Heart left ventricle (tissue), 16 donors: ENCODE data around the gene IFNGR2. TPM values are rescaled to one million over a fixed set of nuclear protein-coding genes. Genes with fewer than 3 reads are reported as not detected.
A peak's percentile ranks its signal among the peaks of the same experiment; 100 is the strongest.
"Not testable (repeated sequence)": the region's sequence is repeated elsewhere in the genome, so short reads cannot be mapped to it uniquely, and the experiment has no call there.

Experiments used
- ATAC-seq, 4 donors: fragments of 200-7000 bp; cut with Tn5 transposase; one replicate each; pipeline ENCODE4 v1.9.1; 2020 to 2022; ENCODE audit warnings: moderate library complexity in 4 of 4, mild to moderate bottlenecking in 3 of 4, moderate number of reproducible peaks in 1 of 4
- DNase-seq, 5 donors: peaks; one replicate each; pipeline ENCODE4 v3.0.0-alpha.2; 2020
- H3K27ac ChIP-seq, 12 donors: fragments of 200-600 bp; sonication (generic) in 4 of 12; one replicate each; pipeline versions ENCODE4 v1.5.0 to v1.8.0; 2016 to 2022; ENCODE audit warnings: mild to moderate bottlenecking in 2 of 12
- H3K27me3 ChIP-seq, 9 donors: fragments of 200-600 bp; sonication (generic) in 2 of 9; one replicate each; pipeline versions ENCODE4 v1.5.1 to v1.8.0; 2016 to 2022; ENCODE audit warnings: mild to moderate bottlenecking in 3 of 9
- H3K36me3 ChIP-seq, 9 donors: fragments of 200-600 bp; sonication (generic) in 2 of 9; one replicate each; pipeline versions ENCODE4 v1.5.0 to v1.8.0; 2018 to 2022; ENCODE audit warnings: mild to moderate bottlenecking in 2 of 9
- H3K4me1 ChIP-seq, 12 donors: fragments of 200-600 bp; sonication (generic) in 4 of 12; one replicate each; pipeline versions ENCODE4 v1.5.0 to v1.8.0; 2016 to 2022; ENCODE audit warnings: mild to moderate bottlenecking in 3 of 12
- H3K4me3 ChIP-seq, 12 donors: fragments of 200-600 bp; sonication (generic) in 4 of 12; one replicate each; pipeline versions ENCODE4 v1.5.0 to v1.8.0; 2017 to 2022; ENCODE audit warnings: mild to moderate bottlenecking in 9 of 12, moderate library complexity in 4 of 12
- H3K9me3 ChIP-seq, 12 donors: fragments of 200-600 bp; sonication (generic) in 4 of 12; one replicate each; pipeline versions ENCODE4 v1.5.0 to v1.8.0; 2016 to 2022; ENCODE audit warnings: mild to moderate bottlenecking in 1 of 12
- POLR2A ChIP-seq, 2 donors: fragments of 450-650 bp; IDR thresholded peaks; one replicate each; pipeline ENCODE4 v1.6.1; 2017; ENCODE audit warnings: antibody characterized with exemption in 2 of 2, mild to moderate bottlenecking in 2 of 2, moderate library complexity in 2 of 2
- WGBS, 4 donors: extraction: QIAGEN DNeasy Blood & Tissue Kit in 2 of 4; methylation state at CpG; one replicate each; pipeline versions ENCODE4 v1.1.5 to v1.1.7; 2013 to 2018; 5-methylcytosine and 5-hydroxymethylcytosine counted together
- intact Hi-C, 10 donors: fragments of 100-400 bp; cut with DNase I; formaldehyde crosslinking; loops; one replicate each; pipeline versions ENCODE4 v1.11.1 to v1.14.2; 2022
- polyA plus RNA-seq, 2 donors: library from polyadenylated mRNA; stranded (reverse); fragments of 200-250 nt; gene quantifications; one replicate each; pipeline ENCODE4 v1.2.3, GENCODE V29; 2013
- total RNA-seq, 9 donors: library from RNA; depleted of rRNA in 2 of 9; stranded (reverse); fragments of >200 nt in 2 of 9; fragmentation: NEBNext Ultra II Directional in 3 of 9; extraction: Animal tissue kit (Norgen Biotek cat#: 25700) in 3 of 9; gene quantifications; one replicate each; pipeline versions ENCODE4 v1.1.0 to v1.2.4, GENCODE V29; 2016 to 2023
- TF ChIP-seq, protein P1 (sequence below), 12 donors: fragments of 200-600 bp; sonication (generic) in 4 of 12; IDR thresholded peaks; one replicate each; pipeline versions ENCODE4 v1.5.0 to v1.8.0; 2018 to 2022; ENCODE audit warnings: antibody characterized with exemption in 12 of 12, mild to moderate bottlenecking in 5 of 12
- donor health status: ischemic (EF 13 %, LVEDD 7.1; RV severe dilation, severe dysfunction).
- donor health status: healthy with polysubstance abuse.
- donor health status: DM: no; HTN: yes; CAD: no.
- donor health status: DM: no; HTN: no; CAD: no.
- donor health status: ischemic (EF 25% LVEDD 6.9; RV normal size, moderate dysfunction).
- donor health status: ischemic (EF 25% LVEDD 5.7; RV mildly dilated, moderate dysfunction).
- donor health status: healthy.
- donor health status: DM: yes; HTN: yes; CAD: no.
- donor health status: ischemic (EF 35%, LVEDD 5.7; RV mildly dilated, moderate dysfunction).
- donor health status: nonischemic (EF 11% LVEDD 7.7; RV severe dilation, severe dysfunction).
- donor health status: DM: yes; HTN: yes; CAD: no.
- donor health status: PGD.
- donor health status: ischemic (EF 29% LVEDD 5.4; RV normal size, mild dysfunction).
- donor health status: nonischemic (EF 23%, LVEDD 6.1; RV moderate dilation, normal function).

Gene IFNGR2
- total and polyA plus RNA-seq, 11 donors: 25.1 to 83.3 (median 33.5) TPM

DNA sequence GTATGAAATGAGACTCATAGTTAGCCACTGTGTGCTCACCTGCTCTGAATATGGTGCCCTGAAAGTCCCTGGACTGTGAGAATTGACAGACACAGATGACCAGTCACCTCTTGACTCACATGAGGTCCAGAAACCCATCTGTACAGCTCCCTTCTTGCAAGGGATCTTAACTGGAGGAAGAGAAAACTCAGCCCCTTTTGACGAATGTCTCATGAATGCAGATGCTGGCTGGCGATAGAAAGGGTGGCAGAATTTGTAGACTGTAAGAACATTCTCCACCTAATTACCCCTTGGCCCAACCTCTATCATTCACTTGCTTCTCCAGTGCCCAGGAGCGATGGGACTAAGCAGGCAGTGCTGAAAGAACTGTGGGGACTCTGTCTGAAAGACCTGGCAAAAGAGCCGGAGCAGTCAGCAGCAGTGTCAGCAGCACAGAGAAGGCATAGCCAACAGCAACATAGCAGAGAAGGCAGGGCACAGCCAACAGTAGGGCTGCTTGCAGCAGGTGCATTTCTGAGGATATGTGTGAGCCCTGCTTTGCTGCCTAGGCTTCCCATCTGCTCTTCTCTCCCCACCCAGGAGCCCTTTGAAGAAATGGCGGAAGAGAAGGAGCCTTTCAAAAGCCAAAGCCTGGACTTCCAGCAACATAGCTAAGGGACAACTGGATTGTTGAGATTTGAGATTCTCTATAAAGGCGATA is 25.8 kb upstream of the IFNGR2 start:
- Histone ChIP-seq H3K27ac (no peak overlapping the region), H3K4me1 (peaks cover 0 to 66% (median 19%) of the 10 kb centered on the region in 12 donors), H3K4me3 (no peak overlapping the region), H3K27me3 (no peaks in the 10 kb centered on the region), H3K36me3 (no peaks in the 10 kb centered on the region), H3K9me3 (no peaks in the 10 kb centered on the region)
- TF ChIP-seq POLR2A (IDR thresholded peaks at IDR 0.05): no peak
- TF ChIP-seq, protein P1, sequence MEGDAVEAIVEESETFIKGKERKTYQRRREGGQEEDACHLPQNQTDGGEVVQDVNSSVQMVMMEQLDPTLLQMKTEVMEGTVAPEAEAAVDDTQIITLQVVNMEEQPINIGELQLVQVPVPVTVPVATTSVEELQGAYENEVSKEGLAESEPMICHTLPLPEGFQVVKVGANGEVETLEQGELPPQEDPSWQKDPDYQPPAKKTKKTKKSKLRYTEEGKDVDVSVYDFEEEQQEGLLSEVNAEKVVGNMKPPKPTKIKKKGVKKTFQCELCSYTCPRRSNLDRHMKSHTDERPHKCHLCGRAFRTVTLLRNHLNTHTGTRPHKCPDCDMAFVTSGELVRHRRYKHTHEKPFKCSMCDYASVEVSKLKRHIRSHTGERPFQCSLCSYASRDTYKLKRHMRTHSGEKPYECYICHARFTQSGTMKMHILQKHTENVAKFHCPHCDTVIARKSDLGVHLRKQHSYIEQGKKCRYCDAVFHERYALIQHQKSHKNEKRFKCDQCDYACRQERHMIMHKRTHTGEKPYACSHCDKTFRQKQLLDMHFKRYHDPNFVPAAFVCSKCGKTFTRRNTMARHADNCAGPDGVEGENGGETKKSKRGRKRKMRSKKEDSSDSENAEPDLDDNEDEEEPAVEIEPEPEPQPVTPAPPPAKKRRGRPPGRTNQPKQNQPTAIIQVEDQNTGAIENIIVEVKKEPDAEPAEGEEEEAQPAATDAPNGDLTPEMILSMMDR (IDR thresholded peaks at IDR 0.05): no peak
- intact Hi-C loops: loop anchor here in 5 of 10 donors (5.0 to 10.0 kb wide), 5 partner anchors 67 to 543 kb away; no protein-coding TSS in a partner anchor
- DNase-seq (no peak), ATAC-seq (no peak)
- WGBS, 4 donors: 89 to 94% (median 92%) methylated on average over 6 of the region's 6 CpGs

DNA sequence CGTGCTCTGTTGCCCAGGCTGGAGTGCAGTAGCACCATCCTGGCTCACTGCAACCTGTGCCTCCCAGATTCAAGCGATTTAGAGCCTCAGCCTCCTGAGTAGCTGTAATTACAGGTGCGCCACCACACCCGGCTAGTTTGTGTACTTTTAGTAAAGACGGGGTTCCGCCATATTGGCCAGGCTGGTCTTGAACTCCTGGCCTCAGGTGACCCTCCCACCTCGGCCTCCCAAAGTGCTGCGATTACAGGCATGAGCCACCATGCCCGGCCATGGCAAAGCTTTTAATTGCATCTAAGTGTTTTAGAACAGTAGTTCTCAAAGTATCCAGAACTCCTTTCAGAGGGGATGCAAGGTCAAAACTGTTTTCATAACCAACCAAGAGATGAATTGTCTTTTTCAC is 25.1 kb upstream of the IFNGR2 start:
- DNase-seq (no peak), ATAC-seq (no peak)
- H3K9me3 ChIP-seq: no peaks in the 10 kb centered on the region
- no peak overlapping the region for H3K4me3 ChIP-seq
- H3K27ac ChIP-seq: no peak overlapping the region
- TF ChIP-seq, protein P1 (IDR thresholded peaks at IDR 0.05): no peak
- TF ChIP-seq POLR2A (IDR thresholded peaks at IDR 0.05): no peak
- no peaks in the 10 kb centered on the region for H3K36me3 ChIP-seq
- H3K27me3 ChIP-seq: no peaks in the 10 kb centered on the region
- intact Hi-C loops: loop anchor here in 5 of 10 donors (5.0 to 10.0 kb wide), 5 partner anchors 67 to 543 kb away; no protein-coding TSS in a partner anchor
- peaks cover 3 to 68% (median 25%) of the 10 kb centered on the region in 12 donors for H3K4me1 ChIP-seq
- 95 to 96% (median 96%) methylated on average over 9 of the region's 9 CpGs for WGBS, 4 donors

- DNase-seq (peak in 2 of 5 donors; percentile 34 to 47), ATAC-seq (peak in 3 of 4 donors; percentile 54 to 68 (median 66))
- intact Hi-C loops: loop anchor here in 5 of 10 donors (5.0 to 10.0 kb wide), 5 partner anchors 65 to 545 kb away; no protein-coding TSS in a partner anchor
- peak overlapping the region; percentile 41 to 97 (median 66) for H3K27ac ChIP-seq
- 50 to 66% (median 59%) methylated on average over 1 of the region's 1 CpG for WGBS, 4 donors
- not testable (repeated sequence) for H3K36me3 ChIP-seq, H3K27me3 ChIP-seq, H3K9me3 ChIP-seq, H3K4me3 ChIP-seq
- peaks cover 3 to 68% (median 26%) of the 10 kb centered on the region in 12 donors for H3K4me1 ChIP-seq
Observed at GRCh38 chr21:33379934-33380333, 23.3 kb upstream of the IFNGR2 start.

DNA sequence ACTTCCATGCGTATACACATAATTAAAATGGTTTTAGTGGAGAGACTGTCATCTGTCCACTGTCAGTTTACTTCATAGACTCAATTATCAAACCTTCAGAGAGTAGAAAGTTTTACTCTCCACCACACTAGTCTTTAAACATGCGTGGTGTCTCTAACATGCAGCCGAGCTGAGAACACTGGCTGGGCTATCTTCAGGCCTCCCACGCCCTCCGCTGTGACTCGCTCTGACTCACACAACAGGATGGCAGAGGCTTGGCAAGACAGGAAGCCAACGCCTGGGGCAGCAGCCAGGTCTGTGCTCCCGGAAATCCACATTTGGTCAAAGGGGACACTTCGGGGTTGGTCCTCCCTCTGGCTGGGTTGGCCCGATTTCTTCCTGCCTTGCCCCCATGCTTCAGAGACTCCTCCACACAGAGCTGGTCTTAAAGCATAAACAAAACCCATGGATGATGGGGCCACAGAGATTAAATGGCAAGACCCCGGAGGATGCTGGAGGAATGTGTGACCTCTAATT is 22.7 kb upstream of the IFNGR2 start:
- DNase-seq: peak; percentile 90 to 97 (median 92)
- peaks cover 3 to 62% (median 26%) of the 10 kb centered on the region in 12 donors for H3K4me1 ChIP-seq
- WGBS, 4 donors: 11 to 32% (median 16%) methylated on average over 7 to 11 of the region's 11 CpGs
- H3K9me3 ChIP-seq: no peaks in the 10 kb centered on the region
- peak; percentile 96 to 99 (median 98) for ATAC-seq
- intact Hi-C loops: no loop called here
- TF ChIP-seq, protein P1 (IDR thresholded peaks at IDR 0.05): peak in 2 of 12 donors; percentile 6 to 11
- TF ChIP-seq POLR2A (IDR thresholded peaks at IDR 0.05): no peak
- no peaks in the 10 kb centered on the region for H3K36me3 ChIP-seq
- H3K27me3 ChIP-seq: no peaks in the 10 kb centered on the region
- peak overlapping the region; percentile 41 to 97 (median 66) for H3K27ac ChIP-seq
- peak overlapping the region in 2 of 12 donors; percentile 12 to 13 for H3K4me3 ChIP-seq

DNA sequence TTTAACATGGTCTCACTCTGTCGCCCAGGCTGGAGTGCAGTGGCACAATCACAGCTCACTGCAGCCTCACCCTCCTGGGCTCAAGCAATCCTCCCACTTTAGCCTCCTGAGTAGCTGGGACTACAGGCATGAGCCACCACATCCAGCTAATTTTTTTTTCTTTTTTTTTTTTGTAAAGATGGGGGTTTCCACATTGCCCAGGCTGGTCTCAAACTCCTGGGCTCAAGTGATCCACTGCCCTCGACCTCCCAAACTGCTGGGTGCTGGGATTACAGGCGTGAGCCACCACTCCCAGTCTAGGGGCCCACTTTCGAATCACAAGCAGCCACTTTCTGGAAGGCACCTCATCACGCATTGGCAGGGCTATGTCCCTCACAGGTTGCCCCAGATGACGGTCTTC is 21.8 kb upstream of the IFNGR2 start:
- 94 to 98% (median 96%) methylated on average over 6 of the region's 6 CpGs for WGBS, 4 donors
- H3K9me3 ChIP-seq, intact Hi-C loops, H3K4me3 ChIP-seq, H3K36me3 ChIP-seq, H3K27me3 ChIP-seq, DNase-seq, ATAC-seq: not testable (repeated sequence)
- Histone ChIP-seq H3K27ac (peak overlapping the region in 1 of 12 donors; percentile 97), H3K4me1 (peaks cover 3 to 60% (median 26%) of the 10 kb centered on the region in 12 donors)
